Germinal center (tissue), 1 donor: ENCODE results near the gene NMUR2.

Experiments
- DNase-seq: peaks from one replicate; pipeline ENCODE4 v3.0.0; 2012; ENCODE audit warnings: mixed read lengths, low spot score

The NMUR2 gene

DNA sequence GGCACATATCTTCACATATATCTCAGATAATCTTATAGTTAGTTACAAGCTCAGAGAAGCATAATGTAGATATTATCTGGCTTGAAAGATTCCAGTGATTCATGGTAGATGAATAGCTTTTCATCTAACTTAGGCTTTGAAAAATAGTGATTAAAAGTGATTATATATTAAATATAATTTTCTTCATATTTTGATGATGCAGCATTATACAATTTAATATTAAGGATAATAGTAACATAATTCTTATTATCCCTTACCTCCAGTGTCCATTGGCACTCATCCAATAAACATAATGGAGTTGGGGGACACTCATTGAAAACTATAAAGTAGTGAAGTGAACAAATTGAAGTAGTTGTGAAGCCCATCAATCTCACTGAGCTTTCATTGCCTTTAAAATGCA, 35.8 kb downstream of the NMUR2 start:
- DNase-seq: no peak

DNA sequence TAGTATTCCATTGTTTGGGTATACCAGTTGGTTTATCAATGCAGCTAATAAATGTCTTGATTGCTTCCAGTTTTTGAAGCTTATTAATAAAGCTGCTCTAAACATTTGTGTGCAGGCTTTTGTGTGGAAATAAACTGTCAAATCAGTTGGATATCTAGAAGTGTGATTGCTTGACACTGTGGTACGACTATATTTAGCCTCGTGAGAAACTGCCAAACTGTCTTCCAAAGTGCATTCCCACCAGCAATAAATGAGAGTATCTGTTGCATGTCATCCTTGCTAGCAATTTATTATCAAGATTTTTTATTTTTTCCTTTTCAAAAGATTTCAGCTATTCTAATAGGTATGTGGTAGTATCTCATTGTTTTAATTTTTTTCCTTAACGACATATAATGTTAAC, 37.5 kb downstream of the NMUR2 start:
- no peak for DNase-seq

DNA sequence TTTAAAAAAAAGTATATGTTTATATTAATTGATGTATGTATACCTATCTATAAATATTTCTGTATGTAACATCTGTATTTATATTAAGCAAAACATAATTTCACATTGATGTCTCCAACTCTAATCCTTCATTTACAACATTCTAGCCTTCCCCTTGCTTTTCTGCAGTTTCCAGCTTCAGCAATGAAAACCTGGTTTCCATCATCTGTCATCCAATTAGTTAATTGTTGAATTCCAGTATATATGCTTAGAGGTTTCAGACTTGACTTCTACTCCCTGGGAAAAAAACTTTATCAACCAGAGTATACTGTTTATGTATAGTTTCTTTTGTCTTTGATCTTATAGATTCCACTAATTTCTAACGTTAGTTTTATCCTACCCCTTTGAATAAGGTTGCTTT, 38.4 kb downstream of the NMUR2 start:
- DNase-seq: no peak

DNA sequence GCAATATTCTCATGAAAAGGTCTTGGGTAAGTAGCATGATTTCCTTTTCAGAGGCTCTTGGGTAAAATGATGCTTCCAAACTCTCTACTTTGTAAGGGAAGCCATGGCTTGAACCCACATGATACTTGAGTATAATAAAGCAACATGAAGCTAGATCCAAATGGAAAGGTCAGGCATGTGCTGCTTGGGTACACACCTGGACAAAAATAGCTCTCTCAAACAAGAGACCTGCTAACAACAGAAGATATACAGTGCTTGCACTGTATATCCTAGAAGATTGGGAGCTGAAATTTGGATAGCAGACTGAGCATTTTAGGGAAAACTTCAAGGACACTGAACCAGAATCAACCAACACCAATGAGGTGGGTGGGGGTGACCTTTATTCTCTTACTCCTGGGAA, 40.2 kb downstream of the NMUR2 start:
- DNase-seq: no peak

DNA sequence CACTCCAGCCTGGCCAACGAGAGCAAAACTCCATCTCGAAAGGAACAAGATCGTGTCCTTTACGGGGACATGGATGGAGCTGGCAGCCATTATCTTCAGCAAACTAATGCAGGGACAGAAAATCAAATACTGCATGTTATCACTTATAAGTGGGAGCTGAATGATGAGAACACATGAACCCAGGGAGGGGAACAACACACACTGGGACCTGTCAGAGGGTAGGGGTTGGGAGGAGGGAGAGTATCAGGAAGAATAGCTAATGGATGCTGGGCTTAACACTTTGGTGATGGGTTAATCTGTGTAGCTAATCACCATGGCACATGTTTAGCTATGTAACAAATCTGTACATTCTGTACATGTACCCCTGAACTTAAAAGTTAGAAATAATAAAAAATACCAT, 40.9 kb downstream of the NMUR2 start:
- no peak for DNase-seq

DNA sequence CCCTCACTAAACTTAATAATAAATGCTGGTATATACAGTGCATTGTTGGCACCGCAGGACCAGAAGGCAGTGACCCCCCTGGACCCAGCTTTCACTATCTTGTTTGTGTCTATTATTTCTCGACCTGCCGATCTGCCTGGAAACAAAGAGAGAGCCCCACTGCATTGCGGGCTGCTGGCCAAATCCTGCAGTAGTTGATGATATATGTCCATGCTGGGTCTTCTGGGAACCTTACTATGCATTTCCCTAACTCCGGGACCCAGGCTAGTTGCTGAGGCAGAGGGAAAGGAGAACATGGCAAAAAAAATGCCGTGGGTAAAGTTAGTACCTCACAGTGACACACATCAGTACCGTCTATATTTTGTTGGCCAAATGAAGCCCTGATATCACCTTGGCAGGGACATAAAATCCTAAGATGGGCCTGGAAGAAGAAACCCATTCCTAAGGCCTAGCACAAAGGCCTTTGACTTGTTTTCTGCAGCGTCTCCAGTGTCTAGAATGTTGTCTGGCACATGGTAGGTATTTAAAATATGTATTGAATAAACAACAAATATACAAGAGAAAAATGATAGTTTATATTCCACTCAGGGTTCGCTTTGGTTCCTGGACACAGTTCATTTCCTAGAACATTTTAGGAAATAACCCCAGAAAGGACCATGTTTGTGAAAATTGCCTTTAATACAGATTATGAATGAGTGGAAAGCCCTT, 46.1 kb downstream of the NMUR2 start:
- DNase-seq: no peak

DNA sequence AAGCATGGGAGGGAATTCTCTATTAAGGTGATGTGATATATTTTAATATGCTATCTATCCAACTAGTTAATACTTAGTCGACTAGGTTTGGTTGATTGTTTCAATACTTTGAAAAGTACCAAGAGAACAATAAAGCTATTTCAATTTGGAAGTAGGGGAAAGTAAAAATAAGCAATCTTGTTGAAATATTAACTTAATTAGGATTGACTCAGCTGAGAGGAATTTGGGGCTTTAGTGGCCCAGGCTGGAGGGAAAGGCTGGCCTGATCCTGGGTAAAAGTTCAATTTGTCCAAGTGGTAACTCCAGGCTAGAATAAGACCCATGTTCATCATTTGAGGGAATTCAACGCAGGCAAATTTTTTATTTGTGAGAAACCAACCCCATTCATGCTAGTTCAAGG, 48.6 kb downstream of the NMUR2 start:
- no peak for DNase-seq

DNA sequence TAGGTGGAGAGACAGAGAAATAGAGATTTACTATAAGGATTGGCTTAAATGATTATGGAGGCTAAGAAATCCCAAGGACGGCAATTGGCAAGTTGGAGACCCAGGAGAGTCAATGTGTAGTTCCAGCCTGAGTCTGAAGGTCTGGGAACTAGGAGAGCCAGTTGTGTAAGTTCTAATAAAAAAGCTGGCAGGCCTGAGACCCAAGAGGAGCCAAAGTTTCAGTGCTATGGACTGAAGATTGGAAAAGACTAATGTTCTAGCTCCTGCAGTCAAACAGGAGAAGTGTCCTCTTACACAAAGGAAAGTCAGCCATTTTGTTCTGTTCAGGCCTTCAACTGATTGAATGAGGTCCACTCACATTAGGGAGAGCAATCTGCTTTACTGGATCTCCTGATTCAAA, 50.0 kb downstream of the NMUR2 start:
- no peak for DNase-seq

DNA sequence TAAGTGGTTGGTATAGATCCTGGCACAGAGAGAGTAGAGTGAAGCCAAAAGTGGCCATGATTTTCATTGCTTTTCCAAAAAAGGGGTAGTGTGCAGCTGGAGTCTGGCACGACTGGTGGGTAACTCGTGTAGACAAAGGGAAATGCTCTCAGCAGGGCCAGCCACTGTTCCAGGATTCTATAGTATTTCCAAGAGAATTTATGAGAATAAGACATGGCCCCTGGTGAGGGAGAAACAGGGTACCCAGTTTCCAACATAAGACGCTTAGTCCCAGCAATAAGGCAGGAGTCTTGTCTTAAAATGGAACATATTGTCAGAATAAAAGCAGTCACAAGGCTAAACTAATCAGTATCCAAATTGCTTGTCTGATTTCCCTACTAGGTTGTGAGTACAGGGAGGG, 52.1 kb downstream of the NMUR2 start:
- no peak for DNase-seq

DNA sequence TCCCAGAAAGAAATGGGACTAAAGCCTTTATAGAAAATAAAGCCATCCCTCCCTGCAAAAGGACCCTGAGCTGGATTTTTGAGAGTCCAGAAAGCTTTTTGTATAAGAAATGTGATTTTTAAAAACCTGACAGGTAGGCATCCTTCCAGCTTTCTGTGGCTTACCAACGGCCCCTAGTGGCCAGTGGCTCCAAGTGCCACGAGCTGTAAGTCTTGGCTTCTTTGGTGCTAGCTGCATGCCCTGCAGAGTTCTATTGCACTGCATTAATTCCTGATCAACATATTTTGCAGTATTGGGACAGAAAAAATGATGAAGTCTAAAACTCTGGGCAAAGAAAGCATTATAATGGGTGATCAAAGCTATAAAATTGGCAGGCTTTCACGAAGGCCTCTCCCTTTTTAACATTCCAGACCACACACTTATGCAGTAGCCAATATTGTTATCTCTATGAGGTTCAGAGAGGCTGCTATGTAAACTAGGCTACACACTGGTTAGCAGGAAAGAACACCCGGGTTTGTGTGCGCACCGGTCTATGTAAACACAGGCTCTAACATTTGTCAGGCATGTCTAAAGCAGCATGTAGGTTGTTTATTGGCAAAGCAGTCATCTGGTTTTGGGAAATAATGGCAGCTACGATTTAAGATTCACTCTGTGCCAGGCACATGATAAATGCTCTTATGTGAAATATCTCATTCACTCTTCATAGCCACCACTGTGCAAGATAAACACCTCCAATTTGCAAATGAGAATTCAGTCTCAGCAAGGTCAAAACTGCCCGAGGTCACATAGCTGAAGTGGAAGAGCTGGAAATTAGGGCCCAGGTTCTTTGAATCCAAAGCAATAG, 55.2 kb downstream of the NMUR2 start:
- peak; percentile 6 for DNase-seq
